ENCODE measurements around the gene ZBTB32.

ZBTB32 gene

DNA sequence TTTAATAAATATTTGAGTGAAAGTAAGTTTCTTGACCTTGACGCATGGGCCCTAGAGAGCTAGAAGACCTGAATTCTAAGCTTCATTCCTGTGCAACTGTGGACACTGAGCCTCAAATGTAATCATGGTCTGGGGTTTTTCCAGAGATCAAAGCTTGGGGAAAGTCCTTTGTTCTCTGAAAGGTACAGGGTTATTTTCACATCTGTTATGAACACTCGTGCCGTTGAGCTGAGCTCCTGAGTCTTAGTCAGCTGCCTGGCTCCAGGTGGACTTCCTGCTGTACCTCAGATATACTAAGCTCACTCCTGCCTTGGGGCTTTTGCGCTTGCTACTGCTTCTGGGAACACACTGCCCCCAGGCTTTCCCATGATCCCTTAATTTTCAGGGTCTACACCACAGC, 7.5 kb upstream of the ZBTB32 start:
- DNase-seq, result no peak

GRCh38 chr19:35702223-35703012, 1.9 kb upstream of the ZBTB32 start:
- DNase-seq, result peak; percentile 96

DNA sequence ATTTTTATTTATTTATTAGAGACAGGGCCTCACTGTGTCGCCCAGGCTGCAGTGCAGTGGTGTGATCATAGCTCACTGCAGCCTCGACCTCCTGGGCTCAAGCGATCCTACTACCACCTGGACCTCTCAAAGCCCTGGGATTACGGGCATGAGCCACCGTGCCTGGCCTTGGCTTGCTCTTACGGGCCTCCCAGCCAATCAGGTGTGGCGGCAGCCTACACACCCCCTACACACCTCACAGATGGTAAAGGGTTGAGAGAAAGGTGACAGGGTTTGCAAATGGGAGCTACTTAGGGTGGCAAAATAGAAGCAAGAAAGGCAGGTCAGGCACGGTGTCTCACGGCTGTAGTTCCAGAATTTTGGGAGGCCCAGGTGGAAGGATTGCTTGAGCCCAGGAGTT, 1.0 kb upstream of the ZBTB32 start:
- DNase-seq, result no peak

- no peak for DNase-seq
Measured at GRCh38 chr19:35708391-35708790, 4.0 kb downstream of the ZBTB32 start.

DNA sequence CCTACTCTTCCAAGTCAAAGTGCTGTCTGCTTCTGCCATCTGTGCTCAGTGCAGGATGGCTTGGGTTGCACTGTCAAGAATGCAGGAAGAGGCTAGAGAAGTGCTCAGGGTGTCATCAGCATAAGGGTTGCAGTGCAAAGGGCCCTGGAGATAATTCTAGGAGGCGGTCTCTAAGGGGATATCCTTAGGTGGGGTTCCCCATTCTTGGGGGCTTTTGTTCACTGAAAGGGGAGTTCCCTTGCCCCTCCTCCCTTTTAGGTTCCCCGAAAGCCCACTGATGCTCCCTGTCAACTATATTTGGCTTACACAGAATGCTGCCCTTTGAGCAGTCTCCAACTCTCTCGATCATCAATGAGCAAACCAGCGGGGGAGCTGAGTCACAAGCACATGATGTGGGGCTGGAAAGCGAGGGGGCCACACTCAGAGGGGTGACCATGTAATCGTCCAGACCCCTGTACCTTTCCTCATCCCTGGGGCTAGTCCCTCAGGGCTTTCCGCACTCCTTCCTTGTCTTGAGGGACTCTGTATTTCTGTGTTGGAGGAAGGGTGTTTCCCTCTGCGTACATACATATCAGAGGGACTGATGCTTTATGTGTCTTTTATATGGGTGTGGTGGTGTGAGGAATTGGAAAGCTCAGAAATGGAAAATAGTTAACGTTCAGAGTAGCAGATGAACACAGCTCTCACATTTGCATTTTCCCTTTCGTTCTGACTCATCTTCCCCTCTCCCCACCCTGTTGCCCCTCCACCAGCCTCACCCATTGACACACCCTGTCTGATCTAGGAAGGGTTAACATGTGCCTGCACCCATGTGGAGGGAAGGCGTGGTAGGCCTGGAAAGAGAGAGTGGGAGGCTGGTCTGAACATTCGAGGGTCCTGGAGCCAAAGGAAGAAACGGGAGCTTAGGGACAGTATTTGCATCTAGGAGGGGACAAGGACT, 6.7 kb downstream of the ZBTB32 start:
- no peak for DNase-seq

DNA sequence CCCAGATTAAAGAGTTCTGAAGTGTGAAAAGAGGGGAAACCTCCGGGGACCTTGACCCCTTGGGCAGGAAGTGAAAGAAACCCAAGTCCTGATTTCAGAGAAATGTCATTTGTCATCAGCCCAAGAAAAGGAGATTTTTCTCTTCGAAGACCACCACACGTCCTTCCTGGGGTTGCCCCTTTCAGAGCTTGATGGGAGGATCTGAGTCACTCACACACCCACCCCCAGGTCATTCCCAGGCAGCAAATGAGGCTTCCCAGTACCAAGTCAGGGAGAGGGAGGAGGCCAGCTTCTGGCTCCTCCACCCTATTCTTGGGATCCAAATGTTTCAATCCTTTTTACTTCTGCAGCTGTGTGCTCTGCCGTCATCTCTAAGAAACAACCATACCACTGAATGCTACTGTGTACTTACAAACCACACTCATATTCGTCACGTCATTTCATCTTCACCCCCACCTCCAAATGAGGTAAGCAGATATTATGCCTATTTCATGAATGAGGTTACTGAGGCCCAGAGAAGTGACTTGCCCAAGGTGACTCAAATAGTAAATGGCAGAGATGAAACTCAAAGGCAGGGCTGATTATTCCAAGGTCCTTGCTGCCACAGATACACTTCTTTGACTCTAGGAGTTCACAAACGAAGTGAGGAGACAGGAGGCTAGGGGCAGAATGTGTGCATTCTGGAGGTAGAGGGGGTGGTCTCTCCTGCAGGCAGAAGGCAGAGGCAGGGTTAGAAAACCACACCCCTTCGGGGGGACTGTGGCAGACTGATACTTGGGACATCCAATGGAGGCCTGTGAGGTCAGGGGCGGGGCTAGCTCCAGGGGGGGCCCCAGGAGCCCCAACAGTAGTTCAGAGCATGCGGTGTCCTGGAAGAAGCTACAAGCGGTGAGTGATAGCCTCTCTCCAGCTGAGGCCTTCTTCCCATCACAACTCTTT, 8.5 kb downstream of the ZBTB32 start:
- no peak for DNase-seq

DNA sequence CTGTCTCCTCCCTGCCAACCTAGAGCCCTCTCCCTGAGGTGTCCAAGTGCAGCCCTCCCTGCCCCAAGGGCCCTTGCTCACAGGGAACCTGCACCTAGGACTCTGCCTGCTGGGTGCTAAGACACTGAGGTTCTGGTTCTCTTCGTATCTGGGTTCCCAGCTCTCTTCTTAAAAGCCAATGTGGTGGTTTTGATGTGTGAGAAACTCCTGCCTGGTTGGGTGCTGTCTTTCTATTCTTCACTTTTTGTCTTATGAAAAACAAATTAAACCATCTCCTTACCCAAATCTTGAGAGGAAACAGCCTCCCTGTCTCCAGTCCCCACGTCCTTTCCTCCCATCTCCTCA, 9.1 kb downstream of the ZBTB32 start:
- DNase-seq, result no peak

GRCh38 chr19:35713904-35714495, 9.6 kb downstream of the ZBTB32 start:
- no peak for DNase-seq

- no peak for DNase-seq
Measured at GRCh38 chr19:35714601-35715354, 10.4 kb downstream of the ZBTB32 start.

DNA sequence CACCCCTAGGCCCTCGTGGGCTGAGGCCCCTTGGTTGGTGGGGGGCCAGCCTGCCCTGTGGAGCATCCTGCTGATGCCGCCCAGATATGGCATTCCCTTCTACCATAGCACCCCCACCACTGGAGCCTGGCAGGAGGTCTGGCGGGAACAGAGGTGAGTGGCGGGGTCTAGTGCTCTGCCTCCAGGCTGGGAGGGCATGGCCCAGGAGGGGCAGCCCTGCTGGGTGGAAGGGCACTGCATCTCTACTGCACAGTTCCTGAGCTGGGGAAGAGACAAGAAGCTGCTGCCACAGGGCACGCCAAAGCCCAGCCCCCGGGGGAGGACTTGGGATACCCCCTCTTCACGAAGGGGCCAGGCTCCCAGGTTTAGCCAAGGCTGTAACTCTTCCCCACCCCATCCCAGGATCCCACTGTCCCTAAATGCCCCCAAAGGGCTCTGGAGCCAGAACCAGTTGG, 11.0 kb downstream of the ZBTB32 start:
- no peak for DNase-seq

- DNase-seq, result no peak
Measured at GRCh38 chr19:35715981-35716800, 11.8 kb downstream of the ZBTB32 start.

DNA sequence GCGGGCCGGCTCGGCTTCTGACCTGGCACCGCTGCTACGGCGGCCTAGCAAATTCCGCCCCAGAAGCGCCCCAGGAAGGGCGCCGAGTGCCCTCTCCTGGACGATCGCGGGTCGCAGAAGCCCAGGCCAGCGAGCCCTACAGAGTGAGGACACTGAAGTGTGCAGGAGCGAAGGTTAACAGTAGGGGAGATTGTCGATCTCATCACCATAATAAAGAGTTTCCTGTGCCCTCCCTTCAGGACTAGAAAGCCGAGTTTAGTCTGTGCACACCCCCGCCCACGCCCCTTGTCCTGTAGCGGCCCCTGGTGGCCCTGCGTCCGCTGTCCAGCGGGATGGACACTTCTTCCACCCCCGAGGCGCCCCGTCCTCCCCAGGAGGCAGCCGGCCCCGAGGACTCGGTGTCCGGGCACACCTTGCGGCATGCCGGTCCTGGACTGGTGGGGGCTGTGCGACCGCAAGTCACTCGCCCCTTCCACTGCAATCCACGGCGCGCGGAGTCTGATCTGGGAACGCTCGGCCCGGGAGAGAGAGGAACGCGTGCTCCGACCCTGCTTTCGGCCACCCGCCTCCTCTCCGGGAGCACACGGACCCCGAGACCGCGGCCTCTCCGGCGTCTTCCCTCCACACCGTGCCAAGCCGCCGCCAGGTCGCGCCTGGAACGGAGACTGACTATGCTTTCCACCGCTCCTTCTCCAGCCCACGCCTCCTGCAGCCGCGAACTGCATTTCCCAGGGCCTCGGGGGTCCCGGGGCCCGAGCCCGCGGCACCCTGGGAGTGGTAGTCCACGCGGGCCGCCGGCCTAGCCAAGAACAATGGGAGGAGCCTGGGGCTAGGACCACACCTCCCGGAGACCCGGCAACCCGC, 12.7 kb downstream of the ZBTB32 start:
- peak; percentile 78 for DNase-seq

GRCh38 chr19:35717665-35718344, 13.4 kb downstream of the ZBTB32 start, which contains the start of gene KMT2B:
TSS of gene KMT2B (plus strand) at chr19:35718003. CDS start at chr19:35718019, 16 bp downstream.
- peak; percentile 97 for DNase-seq

DNA sequence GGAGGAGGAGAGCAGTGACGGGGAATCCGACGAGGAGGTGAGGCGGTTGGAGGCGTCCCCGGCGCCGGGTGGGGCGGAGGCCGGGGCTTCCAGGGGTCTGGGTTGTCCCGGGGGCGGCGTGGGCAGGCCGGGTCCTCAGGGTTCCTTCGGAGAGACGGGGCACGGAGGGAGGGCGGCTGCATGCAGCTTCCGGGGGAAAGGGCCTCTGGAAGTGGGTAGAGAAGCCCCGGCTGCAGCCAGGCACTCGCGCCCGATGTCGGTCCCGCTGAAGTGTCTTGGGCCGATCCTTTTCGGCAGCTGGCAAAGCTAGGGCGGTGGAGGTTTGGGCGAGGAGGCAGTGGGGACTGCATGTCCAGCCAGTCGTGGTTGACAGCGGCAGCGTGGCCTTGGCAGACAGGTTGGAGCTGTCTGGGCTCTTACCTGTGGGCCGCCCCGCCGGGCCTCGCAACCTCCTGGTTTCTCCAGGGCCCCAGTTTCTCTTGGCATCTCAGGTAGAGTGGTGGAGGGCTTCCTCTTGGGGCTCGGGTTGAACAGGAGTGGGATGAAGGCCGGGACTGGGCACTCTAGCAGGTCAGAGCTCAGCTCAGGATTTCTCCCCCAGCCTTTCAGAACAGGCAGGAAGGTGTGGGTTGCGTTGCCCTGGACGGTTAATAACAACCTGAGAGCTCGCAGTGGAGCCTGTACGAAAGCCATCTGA, 14.1 kb downstream of the ZBTB32 start:
- DNase-seq, result no peak

GRCh38 chr19:35719402-35720162, 15.2 kb downstream of the ZBTB32 start:
- DNase-seq, result no peak

- DNase-seq, result no peak
Measured at GRCh38 chr19:35720163-35720524, 15.8 kb downstream of the ZBTB32 start.

- no peak for DNase-seq
Measured at GRCh38 chr19:35720648-35721047, 16.3 kb downstream of the ZBTB32 start.

DNA sequence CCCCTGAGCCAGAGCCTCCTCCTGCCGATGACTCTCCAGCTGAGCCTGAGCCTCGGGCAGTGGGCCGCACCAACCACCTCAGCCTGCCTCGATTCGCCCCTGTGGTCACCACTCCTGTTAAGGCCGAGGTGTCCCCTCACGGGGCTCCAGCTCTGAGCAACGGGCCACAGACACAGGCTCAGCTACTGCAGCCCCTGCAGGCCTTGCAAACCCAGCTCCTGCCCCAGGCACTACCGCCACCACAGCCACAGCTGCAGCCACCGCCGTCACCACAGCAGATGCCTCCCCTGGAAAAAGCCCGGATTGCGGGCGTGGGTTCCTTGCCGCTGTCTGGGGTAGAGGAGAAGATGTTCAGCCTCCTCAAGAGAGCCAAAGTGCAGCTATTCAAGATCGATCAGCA, 17.0 kb downstream of the ZBTB32 start:
- DNase-seq, result no peak

Measured in fibroblast of skin of right quadriceps (primary cell).